Measurements from ENCODE around the gene LRP2.

GRCh38 chr2:169146220-169146619 lies 216.1 kb downstream of the LRP2 start:
- TF ChIP-seq POLR2AphosphoS5 (IDR thresholded peaks at IDR 0.05; ENCODE audit: low read depth, low read length) (no peak), PAX5 (IDR thresholded peaks at IDR 0.05; ENCODE audit: insufficient read depth, low read length, severe bottlenecking) (no peak), TAF1 (IDR thresholded peaks at IDR 0.05; ENCODE audit: low read depth, low read length) (no peak), POLR2A (IDR thresholded peaks at IDR 0.05; ENCODE audit: low read depth, low read length) (no peak), SPI1 (IDR thresholded peaks at IDR 0.05; ENCODE audit: low read depth, low read length) (no peak)
